Sigmoid colon (tissue), 7 donors: Measurements from ENCODE around the gene FXN. TPM values are rescaled to one million over a fixed set of nuclear protein-coding genes. Genes with fewer than 3 reads are reported as not detected.
"Not testable (repeated sequence)": the region's sequence is repeated elsewhere in the genome, so short reads cannot be mapped to it uniquely, and the experiment has no call there.

ENCODE experiments used
- DNase-seq: peaks from one replicate; pipeline ENCODE4 v3.0.0-alpha.2; 2019
- H3K27ac ChIP-seq, 4 donors: fragments of 200-600 bp; sonication (generic); one replicate each; pipeline ENCODE4 v1.5.1; 2016 to 2019; ENCODE audit warnings: mild to moderate bottlenecking in 1 of 4
- H3K27me3 ChIP-seq, 3 donors: fragments of 200-600 bp; sonication (generic); one replicate each; pipeline ENCODE4 v1.5.1; 2019; ENCODE audit warnings: mild to moderate bottlenecking in 1 of 3
- H3K36me3 ChIP-seq, 4 donors: fragments of 200-600 bp; sonication (generic); one replicate each; pipeline ENCODE4 v1.5.1; 2016 to 2019
- H3K4me1 ChIP-seq, 4 donors: fragments of 200-600 bp; sonication (generic); one replicate each; pipeline ENCODE4 v1.5.1; 2017 to 2019
- H3K4me3 ChIP-seq, 4 donors: fragments of 200-600 bp; sonication (generic); one replicate each; pipeline ENCODE4 v1.5.1; 2017 to 2019; ENCODE audit warnings: mild to moderate bottlenecking in 2 of 4, moderate library complexity in 1 of 4
- H3K9me3 ChIP-seq, 4 donors: fragments of 200-600 bp in 3 of 4; sonication (generic) in 3 of 4; one replicate each; pipeline versions ENCODE4 v1.5.1 to v1.6.1; 2013 to 2019
- EP300 ChIP-seq, 4 donors: sonication (generic); formaldehyde crosslinking; IDR thresholded peaks; one replicate each; pipeline ENCODE4 v1.6.1; 2017; ENCODE audit warnings: antibody characterized with exemption in 4 of 4
- POLR2A ChIP-seq, 2 donors: fragments of 450-650 bp; IDR thresholded peaks; one replicate each; pipeline ENCODE4 v1.6.1; 2016; ENCODE audit warnings: antibody characterized with exemption in 2 of 2, mild to moderate bottlenecking in 2 of 2, moderate library complexity in 2 of 2
- POLR2AphosphoS5 ChIP-seq, 4 donors: sonication (generic); formaldehyde crosslinking; IDR thresholded peaks; one replicate each; pipeline ENCODE4 v1.6.1; 2017; ENCODE audit warnings: antibody characterized with exemption in 4 of 4
- WGBS, 2 donors: extraction: QIAGEN DNeasy Blood & Tissue Kit; methylation state at CpG; one replicate each; pipeline ENCODE4 v1.1.7; 2013; 5-methylcytosine and 5-hydroxymethylcytosine counted together
- intact Hi-C: fragments of 100-400 bp; cut with DNase I; formaldehyde crosslinking; loops from one replicate; pipeline ENCODE4 v1.15.1; 2023
- polyA plus RNA-seq, 3 donors: library from polyadenylated mRNA; stranded (reverse); fragments of 200-250 nt; gene quantifications; one replicate each; pipeline ENCODE4 v1.2.3, GENCODE V29; 2013
- total RNA-seq, 4 donors: library from RNA; depleted of rRNA; stranded (reverse); fragments of >200 nt; gene quantifications; one replicate each; pipeline ENCODE4 v1.1.0, GENCODE V29; 2016
- TF ChIP-seq, protein P1 (sequence below), 4 experiments: fragments of 450-650 bp in 3 of 4; fragments of 200-600 bp in 1 of 4; IDR thresholded peaks; one replicate each; pipeline ENCODE4 v1.5.1; 2016 to 2019; ENCODE audit warnings: antibody characterized with exemption in 4 of 4, mild to moderate bottlenecking in 3 of 4, moderate library complexity in 2 of 4
- donor health status: healthy with polysubstance abuse.
- donor health status: Bipolar disorder and iron deficiency.
- donor health status: healthy.

Gene FXN
- total and polyA plus RNA-seq, 7 donors: 3.4 to 16.1 (median 8.7) TPM

DNA sequence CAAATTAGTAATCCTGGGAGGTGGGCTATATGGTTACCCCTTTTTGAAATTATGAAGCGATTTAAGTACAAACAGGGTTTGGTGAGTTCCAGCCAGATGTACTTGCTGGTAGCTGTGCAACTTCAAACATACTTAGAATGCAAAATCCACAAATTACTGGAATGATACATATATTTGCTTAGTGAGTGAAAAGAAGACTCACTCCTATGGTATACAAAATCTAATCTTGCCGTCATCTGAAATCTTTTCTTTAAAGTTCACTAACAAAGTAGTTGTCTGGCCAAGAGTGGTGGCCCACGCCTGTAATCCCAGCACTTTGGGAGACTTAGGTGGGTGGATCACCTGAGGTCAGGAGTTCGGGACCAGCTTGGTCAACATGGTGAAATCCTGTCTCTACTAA lies 73.6 kb downstream of the FXN start:
- Histone ChIP-seq H3K9me3 (no peaks in the 10 kb centered on the region), H3K36me3 (no peaks in the 10 kb centered on the region), H3K27me3 (no peaks in the 10 kb centered on the region), H3K4me3 (no peak overlapping the region), H3K27ac (no peak overlapping the region), H3K4me1 (no peaks in the 10 kb centered on the region)
- intact Hi-C loops: no loop called here
- no peak for DNase-seq
- WGBS, 2 donors: 81 to 82% methylated on average over 4 of the region's 4 CpGs
- TF ChIP-seq, protein P1, sequence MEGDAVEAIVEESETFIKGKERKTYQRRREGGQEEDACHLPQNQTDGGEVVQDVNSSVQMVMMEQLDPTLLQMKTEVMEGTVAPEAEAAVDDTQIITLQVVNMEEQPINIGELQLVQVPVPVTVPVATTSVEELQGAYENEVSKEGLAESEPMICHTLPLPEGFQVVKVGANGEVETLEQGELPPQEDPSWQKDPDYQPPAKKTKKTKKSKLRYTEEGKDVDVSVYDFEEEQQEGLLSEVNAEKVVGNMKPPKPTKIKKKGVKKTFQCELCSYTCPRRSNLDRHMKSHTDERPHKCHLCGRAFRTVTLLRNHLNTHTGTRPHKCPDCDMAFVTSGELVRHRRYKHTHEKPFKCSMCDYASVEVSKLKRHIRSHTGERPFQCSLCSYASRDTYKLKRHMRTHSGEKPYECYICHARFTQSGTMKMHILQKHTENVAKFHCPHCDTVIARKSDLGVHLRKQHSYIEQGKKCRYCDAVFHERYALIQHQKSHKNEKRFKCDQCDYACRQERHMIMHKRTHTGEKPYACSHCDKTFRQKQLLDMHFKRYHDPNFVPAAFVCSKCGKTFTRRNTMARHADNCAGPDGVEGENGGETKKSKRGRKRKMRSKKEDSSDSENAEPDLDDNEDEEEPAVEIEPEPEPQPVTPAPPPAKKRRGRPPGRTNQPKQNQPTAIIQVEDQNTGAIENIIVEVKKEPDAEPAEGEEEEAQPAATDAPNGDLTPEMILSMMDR (IDR thresholded peaks at IDR 0.05): no peak
- TF ChIP-seq EP300 (IDR thresholded peaks at IDR 0.05) (no peak), POLR2A (IDR thresholded peaks at IDR 0.05) (no peak), POLR2AphosphoS5 (IDR thresholded peaks at IDR 0.05) (no peak)

DNA sequence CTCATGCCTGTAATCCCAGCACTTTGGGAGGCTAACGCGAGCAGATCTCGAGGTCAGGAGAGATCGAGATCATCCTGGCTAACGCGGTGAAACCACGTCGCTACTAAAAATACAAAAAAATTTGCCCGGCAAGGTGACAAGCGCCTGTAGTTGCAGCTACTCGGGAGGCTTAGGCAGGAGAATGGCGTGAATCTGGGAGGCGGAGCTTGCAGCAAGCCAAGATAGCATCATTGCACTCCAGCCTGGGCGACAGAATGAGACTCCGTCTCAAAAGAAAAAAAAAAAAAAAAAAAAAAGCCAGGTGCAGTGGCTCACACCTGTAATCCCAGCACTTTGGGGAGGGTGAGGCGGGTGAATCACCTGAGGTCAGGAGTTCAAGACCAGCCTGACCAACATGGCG lies 77.1 kb downstream of the FXN start:
- H3K4me1 ChIP-seq, H3K36me3 ChIP-seq, H3K27me3 ChIP-seq, H3K9me3 ChIP-seq, H3K4me3 ChIP-seq, H3K27ac ChIP-seq, DNase-seq, intact Hi-C loops: not testable (repeated sequence)
- 96 to 97% methylated on average over 17 of the region's 17 CpGs for WGBS, 2 donors

DNA sequence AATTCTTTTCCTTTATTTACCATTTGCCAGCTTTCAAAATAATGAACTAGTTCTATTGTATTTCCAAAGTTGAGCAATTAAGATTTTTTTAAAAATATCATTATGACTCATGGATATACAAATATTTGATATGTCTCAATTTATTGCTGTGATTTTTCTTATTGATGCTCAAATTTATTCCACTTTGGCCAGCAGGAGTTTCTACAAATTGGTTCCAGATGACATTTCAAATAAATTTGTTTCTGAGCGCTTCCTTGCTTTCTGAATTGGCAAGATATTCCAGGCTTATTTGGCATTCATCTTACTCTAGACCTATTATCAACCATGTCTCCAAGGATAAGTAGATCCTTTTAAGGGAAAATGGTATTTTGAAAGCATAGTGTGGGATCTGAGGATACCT lies 80.1 kb downstream of the FXN start:
- 92 to 99% methylated on average over 1 of the region's 1 CpG for WGBS, 2 donors
- Histone ChIP-seq H3K27ac (no peak overlapping the region), H3K27me3 (no peaks in the 10 kb centered on the region), H3K4me3 (no peak overlapping the region), H3K9me3 (no peaks in the 10 kb centered on the region), H3K4me1 (peaks cover 0 to under 1% (median under 1%) of the 10 kb centered on the region in 4 donors), H3K36me3 (no peaks in the 10 kb centered on the region)
- intact Hi-C loops: no loop called here
- TF ChIP-seq, protein P1 (IDR thresholded peaks at IDR 0.05): no peak
- no peak for TF ChIP-seq POLR2AphosphoS5 (IDR thresholded peaks at IDR 0.05)
- TF ChIP-seq POLR2A (IDR thresholded peaks at IDR 0.05): no peak
- no peak for TF ChIP-seq EP300 (IDR thresholded peaks at IDR 0.05)
- DNase-seq: no peak

DNA sequence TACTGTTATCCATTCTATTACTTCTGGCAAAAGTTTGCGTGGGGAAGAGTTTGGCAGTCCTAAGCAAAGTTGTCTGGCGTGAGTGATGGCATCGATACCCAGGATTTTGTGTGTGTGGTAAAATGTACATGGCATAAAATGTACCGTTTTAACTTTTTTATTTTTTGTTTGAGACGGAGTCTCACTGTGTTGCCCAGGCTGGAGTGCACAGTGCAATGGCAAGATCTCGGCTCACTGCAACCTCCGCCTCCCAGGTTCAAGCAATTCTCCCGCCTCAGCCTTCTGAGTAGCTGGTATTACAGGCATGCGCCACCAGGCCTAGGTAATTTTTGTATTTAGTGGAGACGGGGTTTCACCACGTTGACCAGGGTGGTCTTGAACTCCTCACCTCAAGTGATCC lies 83.1 kb downstream of the FXN start:
- TF ChIP-seq, protein P1 (IDR thresholded peaks at IDR 0.05): no peak
- TF ChIP-seq POLR2A (IDR thresholded peaks at IDR 0.05): no peak
- TF ChIP-seq EP300 (IDR thresholded peaks at IDR 0.05): no peak
- TF ChIP-seq POLR2AphosphoS5 (IDR thresholded peaks at IDR 0.05): no peak

DNA sequence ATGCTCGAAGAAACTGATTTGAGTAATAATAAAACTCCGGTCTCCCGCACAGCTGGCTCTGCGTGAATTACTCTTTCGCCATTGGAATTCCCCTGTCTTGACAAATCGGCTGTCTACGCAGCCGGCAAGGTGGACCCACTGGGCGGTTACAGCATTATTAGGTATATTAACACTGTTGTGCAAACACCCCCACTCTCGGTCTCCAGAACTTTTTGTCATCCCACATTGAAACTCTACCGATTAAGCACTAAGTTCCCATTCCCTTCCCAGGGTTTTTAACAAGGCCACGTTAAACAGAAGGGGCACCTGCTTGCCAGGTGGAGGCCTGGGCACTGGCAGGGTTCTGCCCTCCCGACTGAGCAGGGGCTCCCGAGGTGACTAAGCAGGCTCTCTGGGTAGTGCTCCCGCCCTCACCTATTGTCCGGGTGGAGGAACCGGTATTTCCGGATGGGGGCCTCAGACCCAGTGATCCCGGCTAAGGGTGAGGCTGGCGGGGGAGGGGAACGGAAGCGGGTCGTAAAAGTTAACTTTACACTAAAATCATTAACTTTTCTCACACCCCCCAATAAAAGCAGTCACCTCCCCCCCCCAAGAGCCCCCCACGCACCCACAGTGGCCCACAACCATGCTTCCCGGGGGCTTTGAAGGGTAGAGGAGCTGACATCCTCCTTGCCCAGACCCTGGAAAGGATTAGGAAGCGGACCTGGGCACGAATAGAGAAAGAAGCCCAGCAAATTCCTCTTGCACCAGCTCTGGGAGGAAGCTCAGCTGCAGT lies 85.0 kb downstream of the FXN start:
- H3K9me3 ChIP-seq: no peaks in the 10 kb centered on the region
- TF ChIP-seq POLR2AphosphoS5 (IDR thresholded peaks at IDR 0.05) (no peak), POLR2A (IDR thresholded peaks at IDR 0.05) (peak in 1 of 2 donors; percentile 40)
- H3K4me3 ChIP-seq: peak overlapping the region; percentile 38 to 73 (median 62)
- H3K27ac ChIP-seq: peak overlapping the region; percentile 24 to 76 (median 50)
- DNase-seq: no peak
- H3K36me3 ChIP-seq: no peaks in the 10 kb centered on the region
- intact Hi-C loops: loop anchor here (10.0 kb wide), 1 partner anchor 64 kb away; no protein-coding TSS in a partner anchor
- H3K4me1 ChIP-seq: peaks cover 0 to 22% (median 17%) of the 10 kb centered on the region in 4 donors
- WGBS, 2 donors: 12 to 32% methylated on average over 27 of the region's 27 CpGs
- H3K27me3 ChIP-seq: no peaks in the 10 kb centered on the region

More for the DNA sequence above, 83.1 kb downstream of the FXN start:
- Histone ChIP-seq H3K4me1 (peaks cover 0 to 22% (median 17%) of the 10 kb centered on the region in 4 donors), H3K27ac (no peak overlapping the region), H3K27me3 (no peaks in the 10 kb centered on the region), H3K4me3 (no peak overlapping the region), H3K9me3 (no peaks in the 10 kb centered on the region), H3K36me3 (no peaks in the 10 kb centered on the region)
- WGBS, 2 donors: 91 to 92% methylated on average over 11 of the region's 11 CpGs
- DNase-seq: no peak
- intact Hi-C loops: no loop called here
